Suprapubic skin (tissue), 3 donors: ENCODE data around the gene RPS2.

Experiments
- POLR2AphosphoS5 ChIP-seq, 3 donors: sonication (generic); formaldehyde crosslinking; IDR thresholded peaks; one replicate each; pipeline ENCODE4 v1.6.1; 2017; ENCODE audit warnings: antibody characterized with exemption in 3 of 3
- TF ChIP-seq, protein P1 (sequence below), 2 donors: fragments of 200-600 bp in 1 of 2; fragments of 450-650 bp in 1 of 2; sonication (generic) in 1 of 2; IDR thresholded peaks; one replicate each; pipeline ENCODE4 v1.5.1; 2016 to 2019; ENCODE audit warnings: antibody characterized with exemption in 2 of 2, mild to moderate bottlenecking in 1 of 2, moderate library complexity in 1 of 2

DNA sequence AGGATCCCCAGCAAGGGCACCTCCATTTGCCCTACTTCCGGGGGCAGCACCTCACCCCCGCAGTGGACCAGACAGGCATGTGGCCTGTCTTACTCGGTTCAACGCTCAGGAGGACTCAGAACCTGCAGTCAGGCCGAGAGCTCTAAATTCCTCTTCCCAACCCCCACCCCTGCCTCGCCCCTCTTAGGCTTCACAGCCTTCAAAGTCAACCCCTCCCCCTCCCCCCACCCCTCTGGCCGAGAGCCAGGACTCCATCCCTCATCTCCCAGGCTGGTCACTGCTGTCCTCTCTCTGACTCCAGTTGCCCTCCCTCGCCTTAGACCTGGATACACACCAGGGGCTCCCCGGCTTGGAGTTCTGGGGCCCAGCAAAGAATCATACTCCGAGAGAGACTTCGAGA is 38.4 kb downstream of the RPS2 start:
- TF ChIP-seq, protein P1, sequence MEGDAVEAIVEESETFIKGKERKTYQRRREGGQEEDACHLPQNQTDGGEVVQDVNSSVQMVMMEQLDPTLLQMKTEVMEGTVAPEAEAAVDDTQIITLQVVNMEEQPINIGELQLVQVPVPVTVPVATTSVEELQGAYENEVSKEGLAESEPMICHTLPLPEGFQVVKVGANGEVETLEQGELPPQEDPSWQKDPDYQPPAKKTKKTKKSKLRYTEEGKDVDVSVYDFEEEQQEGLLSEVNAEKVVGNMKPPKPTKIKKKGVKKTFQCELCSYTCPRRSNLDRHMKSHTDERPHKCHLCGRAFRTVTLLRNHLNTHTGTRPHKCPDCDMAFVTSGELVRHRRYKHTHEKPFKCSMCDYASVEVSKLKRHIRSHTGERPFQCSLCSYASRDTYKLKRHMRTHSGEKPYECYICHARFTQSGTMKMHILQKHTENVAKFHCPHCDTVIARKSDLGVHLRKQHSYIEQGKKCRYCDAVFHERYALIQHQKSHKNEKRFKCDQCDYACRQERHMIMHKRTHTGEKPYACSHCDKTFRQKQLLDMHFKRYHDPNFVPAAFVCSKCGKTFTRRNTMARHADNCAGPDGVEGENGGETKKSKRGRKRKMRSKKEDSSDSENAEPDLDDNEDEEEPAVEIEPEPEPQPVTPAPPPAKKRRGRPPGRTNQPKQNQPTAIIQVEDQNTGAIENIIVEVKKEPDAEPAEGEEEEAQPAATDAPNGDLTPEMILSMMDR (IDR thresholded peaks at IDR 0.05), result no peak
- TF ChIP-seq POLR2AphosphoS5 (IDR thresholded peaks at IDR 0.05), result no peak
